Activated CD4-positive, alpha-beta T cell treated with anti-CD3 and anti-CD28 coated beads, Interleukin-10, Interleukin-2, amounts not matched to agents 100 ng/mL and 50 ng/mL, durations not matched to agents 16 hours and 8 hours (primary cell): ENCODE results near the gene OR2W3.

Experiments
- DNase-seq: peaks from one replicate; pipeline ENCODE4 v3.0.0-alpha.2; 2020

Gene OR2W3

DNA sequence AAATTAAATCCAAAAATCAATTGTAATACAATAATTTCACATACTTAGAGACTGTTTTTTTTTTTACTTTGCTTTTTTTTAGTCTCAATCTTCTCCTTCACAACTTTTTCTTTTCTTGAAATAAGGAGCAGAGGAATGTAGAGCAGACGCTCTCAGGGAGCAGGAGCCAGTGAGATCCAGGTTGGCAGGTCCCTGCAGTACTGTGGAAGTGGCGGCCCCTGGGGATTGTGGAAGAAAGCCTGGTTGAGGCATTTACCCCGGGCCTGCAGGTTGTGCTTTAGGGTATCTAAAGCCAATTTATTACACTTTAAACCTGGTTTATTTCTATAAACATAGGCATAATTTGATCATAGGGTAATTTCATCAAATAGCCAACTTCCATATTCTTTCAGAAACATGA lies 28.6 kb downstream of the OR2W3 start:
- DNase-seq = no peak

DNA sequence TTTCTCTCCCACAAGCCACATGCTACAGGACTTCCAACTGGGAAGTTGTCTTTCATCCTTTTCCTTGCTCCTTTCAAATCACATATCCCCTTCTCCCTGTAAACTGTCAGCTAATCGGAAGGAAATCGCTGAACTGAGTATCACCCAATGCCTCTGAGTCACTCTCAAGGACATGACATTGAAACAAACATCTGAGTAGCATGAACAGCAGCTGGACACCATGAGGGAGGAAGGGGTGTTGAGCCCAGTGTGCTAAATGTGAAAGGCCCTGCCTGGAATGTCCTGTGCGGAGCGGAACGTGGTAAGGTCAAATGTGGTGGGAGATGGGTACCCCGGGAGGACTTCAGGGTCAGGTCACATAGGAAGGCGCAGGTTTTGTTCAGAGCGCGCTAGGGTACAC lies 29.5 kb downstream of the OR2W3 start, which contains the start of gene OR2AJ1:
TSS of gene OR2AJ1 (plus strand) at position 22 of the 400 bp plus-strand sequence. CDS start 8,880 bp downstream, outside the sequence.
- DNase-seq = no peak

DNA sequence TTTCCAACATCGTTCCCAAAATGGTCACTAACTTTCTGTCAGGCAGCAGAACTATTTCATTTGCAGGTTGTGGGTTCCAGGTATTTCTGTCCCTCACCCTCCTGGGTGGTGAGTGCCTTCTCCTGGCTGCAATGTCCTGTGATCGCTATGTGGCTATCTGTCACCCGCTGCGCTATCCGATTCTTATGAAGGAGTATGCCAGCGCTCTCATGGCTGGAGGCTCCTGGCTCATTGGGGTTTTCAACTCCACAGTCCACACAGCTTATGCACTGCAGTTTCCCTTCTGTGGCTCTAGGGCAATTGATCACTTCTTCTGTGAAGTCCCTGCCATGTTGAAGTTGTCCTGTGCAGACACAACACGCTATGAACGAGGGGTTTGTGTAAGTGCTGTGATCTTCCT lies 38.6 kb downstream of the OR2W3 start:
- DNase-seq = no peak

DNA sequence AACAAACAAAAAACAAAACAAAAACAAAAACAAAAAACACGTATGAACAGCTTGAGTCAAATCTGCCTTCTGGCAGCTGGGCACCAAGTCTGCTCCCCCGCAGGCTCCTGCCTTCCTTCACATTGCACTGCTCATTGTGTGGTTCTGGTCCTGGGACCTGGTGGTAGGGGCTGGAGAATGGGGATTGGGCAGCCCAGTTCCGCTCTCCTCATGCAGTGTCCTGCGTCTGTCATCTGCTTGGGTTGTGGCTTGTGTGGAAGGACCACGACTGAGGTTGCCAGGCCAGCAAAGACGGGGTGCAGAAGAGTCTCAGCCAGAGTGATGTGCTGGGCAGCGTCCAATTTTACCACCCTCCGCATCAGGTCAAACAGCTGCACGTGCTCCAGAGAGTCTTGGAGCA lies 40.4 kb downstream of the OR2W3 start:
- DNase-seq = no peak

DNA sequence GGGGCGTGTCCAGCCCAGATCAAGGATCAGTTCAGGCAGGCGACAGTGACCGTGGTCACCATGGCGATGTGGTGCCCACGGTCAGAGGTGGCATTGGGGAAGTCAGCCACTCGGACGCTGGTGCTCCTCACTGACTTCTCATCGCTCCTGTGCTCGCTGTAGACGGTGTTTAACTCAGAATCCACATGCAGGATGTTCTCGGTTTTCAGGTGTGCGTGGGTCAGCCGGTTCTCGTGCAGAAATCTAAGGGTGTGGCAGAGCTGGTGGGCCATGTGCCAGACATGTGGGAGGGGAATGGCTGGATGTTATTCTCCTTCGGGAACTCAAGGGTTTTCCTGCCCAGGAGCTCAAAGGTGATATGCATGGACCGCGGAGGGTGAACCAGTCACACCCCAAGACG lies 41.0 kb downstream of the OR2W3 start:
- DNase-seq = no peak

DNA sequence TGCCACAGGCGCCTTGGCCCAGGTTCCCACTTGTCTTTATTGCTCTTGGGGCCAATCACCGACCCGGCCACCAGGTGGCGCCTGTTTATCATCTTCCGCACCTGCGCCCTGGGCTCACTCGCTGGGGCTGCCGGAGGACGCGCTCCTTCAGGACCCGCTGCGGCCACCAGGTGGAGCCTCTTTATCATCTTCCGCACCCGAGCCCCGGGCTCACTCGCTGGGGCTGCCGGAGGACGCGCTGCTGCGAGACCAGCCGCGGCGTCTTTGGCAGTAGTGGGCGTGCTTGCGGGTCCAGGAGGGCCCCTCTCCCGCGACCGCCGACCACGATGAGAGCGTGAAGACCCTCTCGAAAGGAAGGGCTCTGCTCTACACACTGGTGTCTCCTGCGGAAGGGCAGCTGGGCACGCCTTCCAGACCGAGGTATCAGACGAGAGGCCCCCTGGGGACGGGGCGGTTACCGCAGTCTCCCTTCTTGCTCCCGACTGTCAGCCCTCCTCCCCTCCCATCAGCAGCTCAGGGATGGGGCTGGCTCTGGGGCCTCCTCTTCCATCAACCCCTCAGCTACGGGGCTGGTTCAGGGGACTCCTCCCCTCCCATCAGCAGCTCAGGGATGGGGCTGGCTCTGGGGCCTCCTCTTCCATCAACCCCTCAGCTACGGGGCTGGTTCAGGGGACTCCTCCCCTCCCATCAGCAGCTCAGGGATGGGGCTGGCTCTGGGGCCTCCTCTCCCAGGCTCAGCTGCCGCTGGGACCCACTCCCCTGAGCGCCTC lies 41.8 kb downstream of the OR2W3 start:
- peak; percentile 95 for DNase-seq

DNA sequence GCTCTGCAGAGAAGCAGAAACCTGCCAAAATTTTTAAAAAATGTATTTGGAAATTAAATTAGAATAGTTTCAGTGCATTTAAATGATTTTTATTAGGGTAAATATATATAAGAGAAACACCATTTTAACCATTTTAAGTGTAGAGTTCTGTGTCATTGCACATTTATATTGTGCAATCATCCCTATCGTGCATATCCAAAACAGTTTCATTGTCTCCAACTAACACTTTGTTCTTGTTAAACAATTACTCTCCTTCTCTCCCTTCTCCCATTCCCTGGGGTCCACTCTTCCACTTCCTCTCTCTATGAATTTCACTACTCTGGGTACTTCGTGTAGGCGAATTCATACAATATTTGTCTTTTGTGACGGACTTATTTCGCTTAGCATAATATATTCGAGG lies 47.2 kb downstream of the OR2W3 start:
- DNase-seq = no peak
